ENCODE measurements around the gene NSD1. TPM values are rescaled to one million over a fixed set of nuclear protein-coding genes. Genes with fewer than 3 reads are reported as not detected.

NSD1 gene, protein sequence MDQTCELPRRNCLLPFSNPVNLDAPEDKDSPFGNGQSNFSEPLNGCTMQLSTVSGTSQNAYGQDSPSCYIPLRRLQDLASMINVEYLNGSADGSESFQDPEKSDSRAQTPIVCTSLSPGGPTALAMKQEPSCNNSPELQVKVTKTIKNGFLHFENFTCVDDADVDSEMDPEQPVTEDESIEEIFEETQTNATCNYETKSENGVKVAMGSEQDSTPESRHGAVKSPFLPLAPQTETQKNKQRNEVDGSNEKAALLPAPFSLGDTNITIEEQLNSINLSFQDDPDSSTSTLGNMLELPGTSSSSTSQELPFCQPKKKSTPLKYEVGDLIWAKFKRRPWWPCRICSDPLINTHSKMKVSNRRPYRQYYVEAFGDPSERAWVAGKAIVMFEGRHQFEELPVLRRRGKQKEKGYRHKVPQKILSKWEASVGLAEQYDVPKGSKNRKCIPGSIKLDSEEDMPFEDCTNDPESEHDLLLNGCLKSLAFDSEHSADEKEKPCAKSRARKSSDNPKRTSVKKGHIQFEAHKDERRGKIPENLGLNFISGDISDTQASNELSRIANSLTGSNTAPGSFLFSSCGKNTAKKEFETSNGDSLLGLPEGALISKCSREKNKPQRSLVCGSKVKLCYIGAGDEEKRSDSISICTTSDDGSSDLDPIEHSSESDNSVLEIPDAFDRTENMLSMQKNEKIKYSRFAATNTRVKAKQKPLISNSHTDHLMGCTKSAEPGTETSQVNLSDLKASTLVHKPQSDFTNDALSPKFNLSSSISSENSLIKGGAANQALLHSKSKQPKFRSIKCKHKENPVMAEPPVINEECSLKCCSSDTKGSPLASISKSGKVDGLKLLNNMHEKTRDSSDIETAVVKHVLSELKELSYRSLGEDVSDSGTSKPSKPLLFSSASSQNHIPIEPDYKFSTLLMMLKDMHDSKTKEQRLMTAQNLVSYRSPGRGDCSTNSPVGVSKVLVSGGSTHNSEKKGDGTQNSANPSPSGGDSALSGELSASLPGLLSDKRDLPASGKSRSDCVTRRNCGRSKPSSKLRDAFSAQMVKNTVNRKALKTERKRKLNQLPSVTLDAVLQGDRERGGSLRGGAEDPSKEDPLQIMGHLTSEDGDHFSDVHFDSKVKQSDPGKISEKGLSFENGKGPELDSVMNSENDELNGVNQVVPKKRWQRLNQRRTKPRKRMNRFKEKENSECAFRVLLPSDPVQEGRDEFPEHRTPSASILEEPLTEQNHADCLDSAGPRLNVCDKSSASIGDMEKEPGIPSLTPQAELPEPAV (N-terminal part only)
- 10 to 100 TPM; 25.4 to 32.7 (median 29.0) TPM for total RNA-seq

- H3K4me3 ChIP-seq: peak within 1 kb of the TSS; percentile 76 to 93 (median 86)
- in situ Hi-C loops (cut with MboI; ENCODE audit: low sequenced_read_pairs in 4 of 4) (no loop called here), intact Hi-C loops (cut with DNase I; ENCODE audit: low total_unique reads) (loop anchor here (1.0 to 10.0 kb wide), 3 partner anchors 16 to 169 kb away; partner anchors contain the start of genes PRELID1, RAB24 and UIMC1)
- ATAC-seq (peak; percentile 71 to 80), DNase-seq (peak; percentile 76 to 84)
- peaks cover 35 to 38% of the 10 kb centered on the region in 2 donors for H3K4me1 ChIP-seq
- H3K27ac ChIP-seq: peak within 1 kb of the TSS; percentile 89 to 92 (median 90)
- no peaks in the 10 kb centered on the region for H3K9me3 ChIP-seq
- H3K27me3 ChIP-seq: no peaks in the 10 kb centered on the region
- peaks cover 0 to 24% of the 10 kb centered on the region in 2 donors for H3K36me3 ChIP-seq
- no peak for TF ChIP-seq CTCF (IDR thresholded peaks at IDR 0.05 in 4 of 5, conservative IDR thresholded peaks at IDR 0.05 in 1 of 5)
- TF ChIP-seq POLR2A (IDR thresholded peaks at IDR 0.05): peak; percentile 70 to 74
Measured at GRCh38 chr5:177133096-177133852, at the start of gene NSD1. Gene NSD1, plus strand, starts transcription at chr5:177133773. Its CDS starts 1,331 bp downstream, at chr5:177135104.

DNA sequence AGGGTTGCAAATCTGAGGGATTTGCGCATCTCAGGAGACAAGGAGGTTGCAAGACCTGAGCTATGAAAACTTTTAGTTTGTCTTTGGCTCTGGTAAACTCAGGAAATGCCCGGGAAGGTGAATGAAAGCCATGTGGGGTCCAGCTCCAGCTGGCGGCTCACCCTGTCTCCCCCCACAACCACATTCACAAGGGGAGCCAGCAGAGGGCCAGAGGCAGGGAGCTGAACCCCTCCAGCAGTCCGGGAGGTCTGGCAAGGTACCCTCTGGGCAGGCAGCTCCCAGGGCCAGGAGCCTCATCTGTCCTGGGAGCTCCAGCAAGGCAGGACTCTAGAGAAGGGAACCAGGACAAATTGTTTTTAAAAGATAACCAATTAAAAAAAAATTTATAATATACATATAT, 49.4 kb upstream of the NSD1 start:
- Histone ChIP-seq H3K27ac (no peak overlapping the region), H3K9me3 (no peaks in the 10 kb centered on the region), H3K36me3 (no peaks in the 10 kb centered on the region), H3K4me1 (peaks cover 0 to 10% of the 10 kb centered on the region in 2 donors), H3K4me3 (no peak overlapping the region), H3K27me3 (peaks cover 18 to 33% (median 29%) of the 10 kb centered on the region in 3 donors)
- ATAC-seq: no peak
- in situ Hi-C loops (cut with MboI; ENCODE audit: low sequenced_read_pairs in 4 of 4) (no loop called here), intact Hi-C loops (cut with DNase I; ENCODE audit: low total_unique reads) (no loop called here)
- TF ChIP-seq CTCF (IDR thresholded peaks at IDR 0.05 in 4 of 5, conservative IDR thresholded peaks at IDR 0.05 in 1 of 5) (no peak), POLR2A (IDR thresholded peaks at IDR 0.05) (no peak)
- no peak for DNase-seq

DNA sequence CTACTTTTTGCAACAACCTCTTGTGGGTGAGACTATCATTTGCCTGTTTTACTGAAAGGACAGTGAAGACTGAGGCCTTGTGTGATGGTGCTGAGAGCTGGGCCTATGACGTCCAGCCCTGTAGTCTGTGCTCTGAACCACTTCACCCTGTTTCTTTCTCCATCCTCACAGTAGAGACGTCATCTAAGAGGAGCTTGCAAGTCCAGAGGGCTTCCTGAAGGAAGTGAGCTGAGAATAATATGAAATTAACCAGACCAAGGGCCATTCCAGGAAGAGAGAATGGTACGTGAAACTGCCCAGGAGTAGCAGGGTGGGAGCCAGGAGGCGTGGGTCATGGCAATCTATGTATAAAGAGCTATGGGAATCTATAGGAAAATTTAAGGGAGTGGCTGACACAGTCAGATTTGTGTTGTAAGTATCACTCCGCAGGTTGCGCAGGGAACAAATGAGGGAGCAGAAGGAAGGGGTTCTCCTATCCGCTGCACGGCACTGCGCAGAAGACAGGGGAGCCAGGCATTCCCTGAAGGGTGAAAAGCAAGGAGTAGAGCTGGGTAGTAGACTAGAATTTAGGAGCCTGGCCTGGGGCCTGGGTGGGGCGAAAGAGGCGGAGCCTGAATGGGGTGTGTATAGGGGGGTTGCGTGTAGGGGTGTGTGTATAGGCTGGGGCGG, 47.5 kb upstream of the NSD1 start:
- Histone ChIP-seq H3K27ac (no peak overlapping the region), H3K36me3 (no peaks in the 10 kb centered on the region), H3K27me3 (peaks cover 18 to 34% (median 33%) of the 10 kb centered on the region in 3 donors), H3K4me3 (no peak overlapping the region), H3K9me3 (no peaks in the 10 kb centered on the region), H3K4me1 (peaks cover 0 to 10% of the 10 kb centered on the region in 2 donors)
- DNase-seq (no peak), ATAC-seq (peak in 1 of 2 donors; percentile 29)
- in situ Hi-C loops (cut with MboI; ENCODE audit: low sequenced_read_pairs in 4 of 4): no loop called here
- intact Hi-C loops (cut with DNase I; ENCODE audit: low total_unique reads): no loop called here
- TF ChIP-seq CTCF (IDR thresholded peaks at IDR 0.05 in 4 of 5, conservative IDR thresholded peaks at IDR 0.05 in 1 of 5): no peak
- no peak for TF ChIP-seq POLR2A (IDR thresholded peaks at IDR 0.05)

All from gastrocnemius medialis (tissue), 4 donors.